Astrocyte (in vitro differentiated cells and primary cell): ENCODE measurements around the gene KIF3C.

Experiments
- CTCF ChIP-seq: IDR thresholded peaks from 2 replicates; pipeline ENCODE4 v1.5.1; 2011; ENCODE audit warnings: low read depth, mild to moderate bottlenecking, inconsistent platforms, low read length, moderate library complexity; ENCODE audit not compliant: insufficient read depth
- EZH2 ChIP-seq: IDR thresholded peaks from 2 replicates; pipeline ENCODE4 v1.6.1; 2012; ENCODE audit warnings: mild to moderate bottlenecking, low read length, inconsistent platforms; ENCODE audit not compliant: insufficient read depth

GRCh38 chr2:25903216-25903776 lies 79.0 kb downstream of the KIF3C start:
- TF ChIP-seq CTCF = no peak
- TF ChIP-seq EZH2 = no peak
